Astrocyte of the cerebellum (primary cell): ENCODE measurements around the gene INTS6.

Experiments
- DNase-seq: peaks from one replicate; pipeline ENCODE4 v3.0.0-alpha.2; 2011; ENCODE audit warnings: low read depth
- H3K4me3 ChIP-seq: 2 replicates; pipeline ENCODE4 v1.5.1; 2011; ENCODE audit warnings: mild to moderate bottlenecking, low read depth, low read length, moderate library complexity
- in situ Hi-C: cut with HindIII; loops from 2 replicates; pipeline ENCODE4 v1.10.0; 2017; ENCODE audit warnings: low sequenced_read_pairs
- TF ChIP-seq, protein P1 (sequence below): IDR thresholded peaks from 2 replicates; pipeline ENCODE4 v1.5.1; 2012; ENCODE audit warnings: low read length, low read depth, moderate library complexity, mild to moderate bottlenecking; ENCODE audit errors: missing control alignments

INTS6 gene

DNA sequence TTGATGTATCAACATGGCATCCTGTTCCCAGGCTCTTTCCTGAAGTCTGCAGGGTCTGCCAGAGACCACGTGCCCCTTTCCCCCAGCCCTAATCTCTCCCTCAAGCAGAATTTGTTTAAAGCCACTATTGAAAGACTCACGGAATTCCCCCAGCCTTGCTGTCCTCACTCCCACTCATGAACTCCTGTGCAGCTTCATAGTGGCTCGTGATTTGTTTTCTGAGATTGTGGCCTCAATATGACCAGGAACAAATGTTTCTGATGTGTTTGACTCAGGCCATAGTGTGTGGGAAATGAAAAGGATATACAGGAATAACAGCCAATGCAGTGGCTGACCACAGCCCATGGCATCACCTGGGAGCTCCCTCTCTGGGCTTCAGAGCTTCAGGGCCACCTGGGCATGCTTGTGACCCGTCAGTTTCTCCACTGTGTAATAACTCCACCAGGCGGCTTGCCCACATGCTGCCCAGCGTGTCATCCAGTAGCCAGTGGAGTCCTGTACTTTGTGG lies 121.4 kb downstream of the INTS6 start:
- TF ChIP-seq, protein P1, sequence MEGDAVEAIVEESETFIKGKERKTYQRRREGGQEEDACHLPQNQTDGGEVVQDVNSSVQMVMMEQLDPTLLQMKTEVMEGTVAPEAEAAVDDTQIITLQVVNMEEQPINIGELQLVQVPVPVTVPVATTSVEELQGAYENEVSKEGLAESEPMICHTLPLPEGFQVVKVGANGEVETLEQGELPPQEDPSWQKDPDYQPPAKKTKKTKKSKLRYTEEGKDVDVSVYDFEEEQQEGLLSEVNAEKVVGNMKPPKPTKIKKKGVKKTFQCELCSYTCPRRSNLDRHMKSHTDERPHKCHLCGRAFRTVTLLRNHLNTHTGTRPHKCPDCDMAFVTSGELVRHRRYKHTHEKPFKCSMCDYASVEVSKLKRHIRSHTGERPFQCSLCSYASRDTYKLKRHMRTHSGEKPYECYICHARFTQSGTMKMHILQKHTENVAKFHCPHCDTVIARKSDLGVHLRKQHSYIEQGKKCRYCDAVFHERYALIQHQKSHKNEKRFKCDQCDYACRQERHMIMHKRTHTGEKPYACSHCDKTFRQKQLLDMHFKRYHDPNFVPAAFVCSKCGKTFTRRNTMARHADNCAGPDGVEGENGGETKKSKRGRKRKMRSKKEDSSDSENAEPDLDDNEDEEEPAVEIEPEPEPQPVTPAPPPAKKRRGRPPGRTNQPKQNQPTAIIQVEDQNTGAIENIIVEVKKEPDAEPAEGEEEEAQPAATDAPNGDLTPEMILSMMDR, result no peak
- H3K4me3 ChIP-seq, result no peak overlapping the region
- DNase-seq, result no peak
- in situ Hi-C loops, result no loop called here

- in situ Hi-C loops, result no loop called here
- TF ChIP-seq, protein P1, result no peak
- peak; percentile 40 for DNase-seq
- no peak overlapping the region for H3K4me3 ChIP-seq
Measured at GRCh38 chr13:51330791-51331190, 122.0 kb downstream of the INTS6 start.

- TF ChIP-seq, protein P1, result no peak
Measured at GRCh38 chr13:51329606-51330005, 123.2 kb downstream of the INTS6 start.

DNA sequence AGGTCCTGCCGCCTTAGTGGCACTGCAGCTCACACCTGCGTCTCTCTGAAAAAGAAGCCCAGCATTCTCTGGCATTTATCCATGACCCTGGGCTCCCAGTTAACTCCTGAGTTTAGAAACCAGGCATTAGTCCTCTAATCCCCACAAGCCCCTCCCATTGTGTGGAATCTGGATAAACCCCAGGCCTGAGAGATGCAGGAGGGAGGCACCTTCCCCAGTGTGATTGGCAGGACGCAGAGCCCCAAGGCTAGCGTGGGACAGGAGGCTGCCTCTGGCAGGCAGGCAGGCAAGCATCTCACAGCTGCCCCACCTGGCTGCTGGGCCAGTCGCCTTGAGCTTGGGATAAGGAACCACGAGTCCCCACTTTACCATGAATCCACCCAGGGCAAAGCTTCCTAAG lies 124.3 kb downstream of the INTS6 start:
- in situ Hi-C loops, result no loop called here
- DNase-seq, result no peak
- no peak overlapping the region for H3K4me3 ChIP-seq
- TF ChIP-seq, protein P1, result no peak

More at GRCh38 chr13:51329606-51330005, 123.2 kb downstream of the INTS6 start:
- no peak overlapping the region for H3K4me3 ChIP-seq
- in situ Hi-C loops, result no loop called here
- DNase-seq, result no peak

DNA sequence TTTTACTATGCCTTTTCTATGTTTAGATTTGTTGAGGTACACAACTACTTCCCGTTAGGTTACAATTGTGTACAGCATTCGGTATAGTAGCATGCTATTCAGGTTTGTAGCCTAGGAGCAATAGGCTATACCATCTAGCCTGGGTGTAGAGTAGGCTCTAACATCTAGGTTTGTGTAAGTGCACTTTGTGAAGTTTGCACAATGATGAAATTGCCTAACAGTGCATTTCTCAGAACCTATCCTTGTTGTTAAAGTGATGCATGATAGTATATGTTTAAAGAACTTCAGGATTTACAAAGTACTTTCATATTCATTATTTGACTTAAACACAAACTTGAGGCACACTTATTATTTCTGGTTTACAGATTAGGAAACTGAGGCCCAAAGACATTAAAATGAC lies 124.9 kb downstream of the INTS6 start:
- no peak overlapping the region for H3K4me3 ChIP-seq
- no peak for DNase-seq
- TF ChIP-seq, protein P1, result no peak
- in situ Hi-C loops, result no loop called here

DNA sequence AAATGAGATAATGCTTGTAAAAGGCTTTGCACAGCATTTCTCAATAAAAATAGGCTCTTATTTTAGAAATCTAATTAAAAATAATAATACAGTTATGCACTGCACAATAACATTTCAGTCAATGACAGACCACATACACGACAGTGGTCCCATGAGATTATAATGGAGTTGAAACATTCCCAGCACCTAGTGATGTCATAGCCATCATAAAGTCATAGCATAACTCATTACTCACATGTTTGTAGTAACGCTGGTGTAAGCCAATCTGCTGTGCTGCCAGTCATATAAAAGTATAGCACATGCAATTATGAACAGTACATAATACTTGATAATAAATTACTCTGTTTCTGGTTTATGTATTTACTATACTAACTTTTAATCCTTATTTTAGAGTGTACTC lies 126.1 kb downstream of the INTS6 start:
- no peak overlapping the region for H3K4me3 ChIP-seq
- in situ Hi-C loops, result no loop called here
- no peak for DNase-seq
- TF ChIP-seq, protein P1, result no peak

- DNase-seq, result no peak
- no peak overlapping the region for H3K4me3 ChIP-seq
- in situ Hi-C loops, result no loop called here
- TF ChIP-seq, protein P1, result no peak
Measured at GRCh38 chr13:51325837-51326236, 127.0 kb downstream of the INTS6 start.
